Activated CD4-positive, alpha-beta T cell treated with anti-CD3 and anti-CD28 coated beads, Interleukin-2, Interleukin-4, amounts not matched to agents 100 ng/mL and 50 ng/mL, durations not matched to agents 16 hours and 8 hours (primary cell): ENCODE measurements around the gene OR7D4.
"Not testable (repeated sequence)": the region's sequence is repeated elsewhere in the genome, so short reads cannot be mapped to it uniquely, and the experiment has no call there.

Experiments
- DNase-seq: peaks from one replicate; pipeline ENCODE4 v3.0.0-alpha.2; 2020; ENCODE audit warnings: low spot score

OR7D4 gene

GRCh38 chr19:9219489-9219888 lies at the start of gene OR7D4:
Gene OR7D4 (minus strand): TSS chr19:9219589. CDS start chr19:9214837, 4,752 bp downstream.
- DNase-seq = no peak

GRCh38 chr19:9251236-9251635 lies 31.8 kb upstream of the OR7D4 start:
- no peak for DNase-seq

GRCh38 chr19:9250630-9251029 lies 31.2 kb upstream of the OR7D4 start, which contains the start of gene OR7E24:
Gene OR7E24 (plus strand): TSS chr19:9250930. CDS start chr19:9251044, 114 bp downstream.
- DNase-seq = no peak

GRCh38 chr19:9205501-9206113 lies 13.8 kb downstream of the OR7D4 start:
- DNase-seq = peak; percentile 62

- DNase-seq = not testable (repeated sequence)
These were observed 21.3 kb downstream of the OR7D4 start for GRCh38 chr19:9198044-9198443.

- no peak for DNase-seq
These were observed 29.9 kb downstream of the OR7D4 start for GRCh38 chr19:9189535-9189934.

GRCh38 chr19:9187191-9187590 lies 32.2 kb downstream of the OR7D4 start:
- no peak for DNase-seq

GRCh38 chr19:9183000-9183399 lies 36.4 kb downstream of the OR7D4 start:
- no peak for DNase-seq

- DNase-seq = no peak
These were observed 40.5 kb downstream of the OR7D4 start, which contains the start of gene OR7D2 for GRCh38 chr19:9178901-9179300. Gene OR7D2 (plus strand): TSS chr19:9178979. CDS start chr19:9185782, 6,803 bp downstream.

GRCh38 chr19:9175326-9175725 lies 44.1 kb downstream of the OR7D4 start:
- DNase-seq = no peak

GRCh38 chr19:9171393-9171991 lies 47.9 kb downstream of the OR7D4 start:
- no peak for DNase-seq

GRCh38 chr19:9166846-9167245 lies 52.5 kb downstream of the OR7D4 start:
- DNase-seq = no peak

GRCh38 chr19:9165261-9165660 lies 54.1 kb downstream of the OR7D4 start:
- no peak for DNase-seq

- no peak for DNase-seq
These were observed 58.0 kb downstream of the OR7D4 start for GRCh38 chr19:9161427-9161826.
